Colonic mucosa (tissue), 4 donors: ENCODE data around the gene BICRAL. TPM values are rescaled to one million over a fixed set of nuclear protein-coding genes. Genes with fewer than 3 reads are reported as not detected.
"Not testable (repeated sequence)": the region's sequence is repeated elsewhere in the genome, so short reads cannot be mapped to it uniquely, and the experiment has no call there.

ENCODE experiments used
- DNase-seq: peaks from one replicate; pipeline ENCODE4 v3.0.0-alpha.2; 2020
- H3K27ac ChIP-seq: fragments of 200-600 bp; one replicate; pipeline ENCODE4 v1.8.0; 2021
- H3K27me3 ChIP-seq: fragments of 200-600 bp; one replicate; pipeline ENCODE4 v1.8.0; 2021
- H3K36me3 ChIP-seq: fragments of 200-600 bp; one replicate; pipeline ENCODE4 v1.8.0; 2021
- H3K4me1 ChIP-seq: fragments of 200-600 bp; one replicate; pipeline ENCODE4 v1.8.0; 2021; ENCODE audit warnings: mild to moderate bottlenecking
- H3K4me3 ChIP-seq: fragments of 200-600 bp; one replicate; pipeline ENCODE4 v1.8.0; 2021
- H3K9ac ChIP-seq, 2 donors: one replicate each; pipeline ENCODE4 v1.7.0; 2013; ENCODE audit warnings: control low read depth in 2 of 2, low read depth in 2 of 2, low read length in 2 of 2
- H3K9me3 ChIP-seq: fragments of 200-600 bp; one replicate; pipeline ENCODE4 v1.8.0; 2021
- intact Hi-C: fragments of 100-400 bp; cut with DNase I; formaldehyde crosslinking; loops from one replicate; pipeline ENCODE4 v1.14.1; 2022
- total RNA-seq, 2 donors: library from RNA; stranded (reverse); fragmentation: NEBNext Ultra II Directional in 1 of 2; extraction: Animal tissue kit (Norgen Biotek cat#: 25700) in 1 of 2; gene quantifications; one replicate each; pipeline ENCODE4 v1.2.1, GENCODE V29; 2021
- TF ChIP-seq, protein P1 (sequence below): fragments of 200-600 bp; IDR thresholded peaks from one replicate; pipeline ENCODE4 v1.8.0; 2022; ENCODE audit warnings: antibody characterized with exemption, mild to moderate bottlenecking
- donor health status: healthy.
- donor health status: DM: no; HTN: no; CAD: no.
- donor health status: DM: no; HTN: no; CAD: no.

The BICRAL gene
- total RNA-seq, 2 donors from 2014 or later, result 11.5 to 15.3 TPM

GRCh38 chr6:42898891-42899361 is 117.1 kb downstream of the BICRAL start:
- Histone ChIP-seq H3K9me3 (no peaks in the 10 kb centered on the region), H3K4me1 (no peaks in the 10 kb centered on the region), H3K36me3 (no peaks in the 10 kb centered on the region), H3K4me3 (no peak overlapping the region), H3K9ac (no peak overlapping the region), H3K27me3 (no peaks in the 10 kb centered on the region), H3K27ac (no peak overlapping the region)
- DNase-seq, result peak; percentile 84
- TF ChIP-seq, protein P1, sequence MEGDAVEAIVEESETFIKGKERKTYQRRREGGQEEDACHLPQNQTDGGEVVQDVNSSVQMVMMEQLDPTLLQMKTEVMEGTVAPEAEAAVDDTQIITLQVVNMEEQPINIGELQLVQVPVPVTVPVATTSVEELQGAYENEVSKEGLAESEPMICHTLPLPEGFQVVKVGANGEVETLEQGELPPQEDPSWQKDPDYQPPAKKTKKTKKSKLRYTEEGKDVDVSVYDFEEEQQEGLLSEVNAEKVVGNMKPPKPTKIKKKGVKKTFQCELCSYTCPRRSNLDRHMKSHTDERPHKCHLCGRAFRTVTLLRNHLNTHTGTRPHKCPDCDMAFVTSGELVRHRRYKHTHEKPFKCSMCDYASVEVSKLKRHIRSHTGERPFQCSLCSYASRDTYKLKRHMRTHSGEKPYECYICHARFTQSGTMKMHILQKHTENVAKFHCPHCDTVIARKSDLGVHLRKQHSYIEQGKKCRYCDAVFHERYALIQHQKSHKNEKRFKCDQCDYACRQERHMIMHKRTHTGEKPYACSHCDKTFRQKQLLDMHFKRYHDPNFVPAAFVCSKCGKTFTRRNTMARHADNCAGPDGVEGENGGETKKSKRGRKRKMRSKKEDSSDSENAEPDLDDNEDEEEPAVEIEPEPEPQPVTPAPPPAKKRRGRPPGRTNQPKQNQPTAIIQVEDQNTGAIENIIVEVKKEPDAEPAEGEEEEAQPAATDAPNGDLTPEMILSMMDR, result peak; percentile 75
- intact Hi-C loops, result no loop called here

- TF ChIP-seq, protein P1, result no peak
- H3K4me3 ChIP-seq, result no peak overlapping the region
- H3K9me3 ChIP-seq, result no peaks in the 10 kb centered on the region
These were observed 118.0 kb downstream of the BICRAL start for GRCh38 chr6:42899871-42900270.

GRCh38 chr6:42901538-42901957 is 119.7 kb downstream of the BICRAL start:
- no peaks in the 10 kb centered on the region for H3K27me3 ChIP-seq
- H3K27ac ChIP-seq, result no peak overlapping the region
- no peaks in the 10 kb centered on the region for H3K36me3 ChIP-seq
- TF ChIP-seq, protein P1, result peak; percentile 78
- H3K4me1 ChIP-seq, result no peaks in the 10 kb centered on the region
- no peaks in the 10 kb centered on the region for H3K9me3 ChIP-seq
- H3K9ac ChIP-seq, result peak overlapping the region in 1 of 2 donors; percentile 12
- intact Hi-C loops, result loop anchor here (5.0 kb wide), 1 partner anchor 241 kb away; no protein-coding TSS in a partner anchor
- peak; percentile 86 for DNase-seq
- H3K4me3 ChIP-seq, result no peak overlapping the region

More at GRCh38 chr6:42899871-42900270, 118.0 kb downstream of the BICRAL start:
- H3K4me1 ChIP-seq, result no peaks in the 10 kb centered on the region
- no peak overlapping the region for H3K27ac ChIP-seq
- intact Hi-C loops, result loop anchor here (5.0 kb wide), 1 partner anchor 242 kb away; no protein-coding TSS in a partner anchor
- H3K9ac ChIP-seq, result no peak overlapping the region
- no peak for DNase-seq
- H3K27me3 ChIP-seq, result no peaks in the 10 kb centered on the region
- H3K36me3 ChIP-seq, result no peaks in the 10 kb centered on the region

GRCh38 chr6:42902429-42903263 is 120.8 kb downstream of the BICRAL start:
- H3K9ac ChIP-seq, H3K9me3 ChIP-seq, H3K27me3 ChIP-seq, H3K4me3 ChIP-seq, H3K36me3 ChIP-seq, H3K4me1 ChIP-seq, H3K27ac ChIP-seq, DNase-seq: not testable (repeated sequence)
- intact Hi-C loops, result loop anchor here (5.0 kb wide), 1 partner anchor 240 kb away; no protein-coding TSS in a partner anchor

- H3K27me3 ChIP-seq, result no peaks in the 10 kb centered on the region
- H3K9ac ChIP-seq, result no peak overlapping the region
- no peak for DNase-seq
- no peak overlapping the region for H3K4me3 ChIP-seq
- H3K4me1 ChIP-seq, result no peaks in the 10 kb centered on the region
- no peaks in the 10 kb centered on the region for H3K9me3 ChIP-seq
- no peaks in the 10 kb centered on the region for H3K36me3 ChIP-seq
- intact Hi-C loops, result loop anchor here (5.0 kb wide), 1 partner anchor 238 kb away; no protein-coding TSS in a partner anchor
- no peak overlapping the region for H3K27ac ChIP-seq
- TF ChIP-seq, protein P1, result no peak
These were observed 122.6 kb downstream of the BICRAL start for GRCh38 chr6:42904467-42904866.

DNA sequence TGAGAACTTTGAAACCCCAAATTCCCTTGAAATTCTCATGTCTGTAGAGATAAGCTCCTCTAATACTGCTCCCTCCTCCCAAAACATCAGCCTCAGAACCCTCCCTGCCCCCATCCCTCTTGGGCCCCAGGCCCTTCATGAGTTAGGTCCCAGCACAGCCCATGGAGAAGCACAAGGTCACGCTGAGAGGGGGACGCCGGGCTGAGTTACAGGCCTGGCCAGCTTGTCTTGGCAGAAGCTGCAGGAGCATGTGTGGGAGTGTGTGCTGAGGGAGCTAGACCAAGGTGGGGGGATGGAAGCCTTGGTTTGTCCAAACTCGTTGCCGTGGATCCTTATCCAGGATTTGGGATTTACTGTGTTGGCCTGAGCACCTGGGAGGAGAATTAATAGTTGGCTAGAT is 125.5 kb downstream of the BICRAL start:
- no peak overlapping the region for H3K4me3 ChIP-seq
- H3K9me3 ChIP-seq, result no peaks in the 10 kb centered on the region
- H3K27me3 ChIP-seq, result peaks cover 7% of the 10 kb centered on the region
- TF ChIP-seq, protein P1, result no peak
- intact Hi-C loops, result no loop called here
- H3K4me1 ChIP-seq, result no peaks in the 10 kb centered on the region
- no peaks in the 10 kb centered on the region for H3K36me3 ChIP-seq
- H3K27ac ChIP-seq, result no peak overlapping the region
- H3K9ac ChIP-seq, result no peak overlapping the region
- no peak for DNase-seq
